GM23248 (cell line): ENCODE data around the gene KNSTRN. TPM values are rescaled to one million over a fixed set of nuclear protein-coding genes. Genes with fewer than 3 reads are reported as not detected.

ENCODE experiments used
- DNase-seq: peaks from one replicate; pipeline ENCODE4 v3.0.0-alpha.2; 2015
- H2AFZ ChIP-seq: fragments of 200-600 bp; sonication (generic); 2 replicates; pipeline ENCODE4 v1.6.1; 2016; ENCODE audit warnings: antibody characterized with exemption
- H3F3A ChIP-seq: fragments of 200-600 bp; sonication (generic); 2 replicates; pipeline ENCODE4 v1.6.1; 2016; ENCODE audit warnings: mild to moderate bottlenecking, antibody characterized with exemption, mixed run types; ENCODE audit not compliant: insufficient read depth
- H3K27ac ChIP-seq: fragments of 200-600 bp; sonication (generic); 2 replicates; pipeline ENCODE4 v1.5.1; 2016; ENCODE audit warnings: mild to moderate bottlenecking
- H3K27me3 ChIP-seq: fragments of 200-600 bp; sonication (generic); replicated peaks from 2 replicates; pipeline ENCODE4 v1.6.1; 2016; ENCODE audit warnings: mild to moderate bottlenecking; ENCODE audit not compliant: insufficient read depth
- H3K36me3 ChIP-seq: fragments of 200-600 bp; sonication (generic); 2 replicates; pipeline ENCODE4 v1.6.1; 2016; ENCODE audit warnings: low read depth, mild to moderate bottlenecking
- H3K4me1 ChIP-seq: fragments of 200-600 bp; sonication (generic); 2 replicates; pipeline ENCODE4 v1.6.1; 2016; ENCODE audit warnings: mild to moderate bottlenecking; ENCODE audit not compliant: insufficient read depth
- H3K4me2 ChIP-seq: fragments of 200-600 bp; sonication (generic); one replicate; pipeline ENCODE4 v1.6.1; 2016; ENCODE audit warnings: mild to moderate bottlenecking; ENCODE audit not compliant: unreplicated experiment
- H3K4me3 ChIP-seq: fragments of 200-600 bp; sonication (generic); 2 replicates; pipeline ENCODE4 v1.5.1; 2016; ENCODE audit warnings: mild to moderate bottlenecking
- H3K79me2 ChIP-seq: fragments of 200-600 bp; sonication (generic); 2 replicates; pipeline ENCODE4 v1.6.1; 2016; ENCODE audit warnings: mild to moderate bottlenecking; ENCODE audit not compliant: insufficient read depth
- H3K9ac ChIP-seq: fragments of 200-600 bp; sonication (generic); 2 replicates; pipeline ENCODE4 v1.6.1; 2016; ENCODE audit warnings: mild to moderate bottlenecking
- H3K9me2 ChIP-seq: fragments of 200-600 bp; sonication (generic); 2 replicates; pipeline ENCODE4 v1.6.1; 2016; ENCODE audit warnings: mixed run types, mild to moderate bottlenecking, moderate library complexity; ENCODE audit not compliant: insufficient read depth
- H3K9me3 ChIP-seq: fragments of 200-600 bp; sonication (generic); one replicate; pipeline ENCODE4 v1.6.1; 2017; ENCODE audit warnings: low read depth
- H4K20me1 ChIP-seq: fragments of 200-600 bp; sonication (generic); 2 replicates; pipeline ENCODE4 v1.6.0; 2016; ENCODE audit not compliant: insufficient read depth
- EZH2 ChIP-seq: fragments of 200-600 bp; sonication (generic); IDR thresholded peaks from 2 replicates; pipeline ENCODE4 v1.6.1; 2018; ENCODE audit warnings: antibody characterized with exemption, mild to moderate bottlenecking; ENCODE audit not compliant: insufficient read depth, poor library complexity, severe bottlenecking
- EZH2phosphoT487 ChIP-seq: fragments of 200-600 bp; sonication (generic); IDR thresholded peaks from 2 replicates; pipeline ENCODE4 v1.6.1; 2018; ENCODE audit warnings: antibody characterized with exemption, moderate library complexity, mild to moderate bottlenecking, low read depth; ENCODE audit not compliant: insufficient read depth
- WGBS, 2 experiments: methylation state at CpG; one replicate each; pipeline ENCODE4 v1.1.6; 2015 to 2017; ENCODE audit warnings: low lambda C conversion rate in 2 of 2, low coverage in 1 of 2; ENCODE audit errors: missing lambda C conversion rate in 2 of 2; 5-methylcytosine and 5-hydroxymethylcytosine counted together
- in situ Hi-C: fragments of 300-500 bp; cut with MboI; formaldehyde crosslinking; loops from 2 replicates; pipeline ENCODE4 v1.15.0; 2020
- polyA plus RNA-seq: library from polyadenylated mRNA; unstranded; fragments of >200 nt; fragmentation: Nextera tagmentation; extraction: Ambion mirVana; gene quantifications from 2 replicates; pipeline ENCODE4 v1.2.1, GENCODE V29; 2016
- total RNA-seq: library from RNA; depleted of rRNA; stranded (reverse); fragments of >200 nt; shearing (Covaris generic); gene quantifications from 2 replicates; pipeline ENCODE4 v1.2.3, GENCODE V29; 2014

Gene KNSTRN
- total and polyA plus RNA-seq, 2 experiments from 2014 or later: 31.1 to 37.7 TPM

GRCh38 chr15:40420071-40420713 is 37.7 kb downstream of the KNSTRN start:
- H2AFZ ChIP-seq: no peak overlapping the region
- H3K4me1 ChIP-seq: no peaks in the 10 kb centered on the region
- no peak for TF ChIP-seq EZH2phosphoT487
- H3K9me3 ChIP-seq: no peaks in the 10 kb centered on the region
- H3K36me3 ChIP-seq: 0 out of 2 replicates have a peak, but pooled peaks cover 4% of the 10 kb centered on the region
- no peaks in the 10 kb centered on the region for H4K20me1 ChIP-seq
- no peak overlapping the region for H3K27ac ChIP-seq
- no peaks in the 10 kb centered on the region for H3K9me2 ChIP-seq
- H3K4me3 ChIP-seq: no peak overlapping the region
- H3K27me3 ChIP-seq: no peaks in the 10 kb centered on the region
- no peaks in the 10 kb centered on the region for H3K79me2 ChIP-seq
- whole genome bisulfite sequencing, 2 experiments: 85 to 87% methylated on average over 11 of the region's 11 CpGs
- H3K4me2 ChIP-seq: no peak overlapping the region
- DNase-seq: no peak
- in situ Hi-C loops: no loop called here
- H3F3A ChIP-seq: peaks cover 12% of the 10 kb centered on the region
- H3K9ac ChIP-seq: no peak overlapping the region

GRCh38 chr15:40420793-40421192 is 38.3 kb downstream of the KNSTRN start:
- Histone ChIP-seq H3F3A (peaks cover 12% of the 10 kb centered on the region), H2AFZ (no peak overlapping the region), H3K9me2 (no peaks in the 10 kb centered on the region), H3K36me3 (no peaks in the 10 kb centered on the region), H3K4me2 (no peak overlapping the region), H3K9me3 (no peaks in the 10 kb centered on the region), H3K27ac (no peak overlapping the region), H3K4me3 (no peak overlapping the region), H3K9ac (no peak overlapping the region), H3K79me2 (no peaks in the 10 kb centered on the region), H3K4me1 (no peaks in the 10 kb centered on the region), H4K20me1 (no peaks in the 10 kb centered on the region), H3K27me3 (no peaks in the 10 kb centered on the region)
- WGBS, 2 experiments: 51 to 59% methylated on average over 3 of the region's 3 CpGs
- no peak for DNase-seq
- no peak for TF ChIP-seq EZH2
- no peak for TF ChIP-seq EZH2phosphoT487
- in situ Hi-C loops: no loop called here

GRCh38 chr15:40421246-40422157 is 39.0 kb downstream of the KNSTRN start:
- WGBS, 2 experiments: 21 to 24% methylated on average over 31 of the region's 31 CpGs
- Histone ChIP-seq H3K4me3 (peak overlapping the region; percentile 28; the same call in 1 of the 2 replicates), H3K9ac (no peak overlapping the region), H3K4me1 (no peaks in the 10 kb centered on the region), H3K9me2 (no peaks in the 10 kb centered on the region), H3K27ac (no peak overlapping the region), H3K36me3 (no peaks in the 10 kb centered on the region), H3K4me2 (peak overlapping the region; percentile 51), H3K27me3 (no peaks in the 10 kb centered on the region), H3K9me3 (no peaks in the 10 kb centered on the region), H2AFZ (no peak overlapping the region), H4K20me1 (no peaks in the 10 kb centered on the region), H3F3A (peaks cover 12% of the 10 kb centered on the region), H3K79me2 (no peaks in the 10 kb centered on the region)
- peak; percentile 83 for DNase-seq
- TF ChIP-seq EZH2: no peak
- TF ChIP-seq EZH2phosphoT487: no peak
- in situ Hi-C loops: no loop called here

- 76 to 80% methylated on average over 6 of the region's 6 CpGs for WGBS, 2 experiments
- no peaks in the 10 kb centered on the region for H3K9me2 ChIP-seq
- peaks cover 12% of the 10 kb centered on the region for H3F3A ChIP-seq
These were observed 42.1 kb downstream of the KNSTRN start for GRCh38 chr15:40424483-40425115.

More at GRCh38 chr15:40424483-40425115, 42.1 kb downstream of the KNSTRN start:
- H3K79me2 ChIP-seq: no peaks in the 10 kb centered on the region
- H3K9me3 ChIP-seq: no peaks in the 10 kb centered on the region
- no peaks in the 10 kb centered on the region for H4K20me1 ChIP-seq
- TF ChIP-seq EZH2phosphoT487 (no peak), EZH2 (no peak)
- H3K4me1 ChIP-seq: peaks cover 2% of the 10 kb centered on the region; the same call in 1 of the 2 replicates
- H3K36me3 ChIP-seq: no peaks in the 10 kb centered on the region
- no peak overlapping the region for H3K27ac ChIP-seq
- no peaks in the 10 kb centered on the region for H3K27me3 ChIP-seq
- in situ Hi-C loops: no loop called here
- no peak overlapping the region for H3K4me3 ChIP-seq
- H3K9ac ChIP-seq: no peak overlapping the region
- H3K4me2 ChIP-seq: no peak overlapping the region
- DNase-seq: no peak
- H2AFZ ChIP-seq: no peak overlapping the region
